ENCODE data around the gene SLC9A8. TPM values are rescaled to one million over a fixed set of nuclear protein-coding genes. Genes with fewer than 3 reads are reported as not detected.

SLC9A8 gene
- total RNA-seq, 4 donors from 2014 or later = 9.0 to 31.0 (median 16.6) TPM

DNA sequence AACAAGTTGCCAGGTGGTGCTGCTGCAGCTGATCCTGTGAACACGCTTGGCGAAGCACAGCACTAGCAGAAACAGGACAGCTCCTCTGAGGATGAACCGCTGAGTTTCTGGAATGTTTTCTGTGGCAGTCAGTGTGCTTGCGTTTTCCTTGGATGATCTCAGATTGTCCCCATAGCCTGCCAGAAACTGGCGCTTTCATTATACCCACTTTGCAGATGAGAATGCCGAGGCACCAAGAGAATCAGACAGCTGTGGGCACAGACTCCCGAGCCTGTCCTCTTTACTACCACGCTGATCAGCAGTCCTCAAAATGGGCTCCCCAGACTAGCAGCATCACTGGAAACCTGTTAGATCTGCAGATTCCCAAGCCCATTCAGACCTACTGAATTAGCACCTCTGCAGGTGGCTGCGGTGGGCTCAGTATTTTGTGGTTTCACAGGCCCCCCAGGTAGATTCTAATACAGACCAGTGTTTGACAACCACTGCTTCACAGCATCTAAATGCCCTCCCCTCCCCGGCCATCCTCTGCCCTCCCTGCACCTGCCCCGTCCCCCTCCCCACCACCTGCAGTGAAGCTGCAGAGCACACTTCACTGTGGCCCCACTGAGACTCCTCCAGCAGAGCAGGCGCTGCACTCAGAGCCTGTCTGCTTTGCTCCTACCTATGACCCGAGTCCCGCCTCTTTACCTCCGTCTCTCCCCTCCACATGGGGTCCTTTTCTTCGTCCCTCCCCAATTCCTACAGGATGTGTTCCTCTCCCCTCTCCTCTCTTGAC is 73.1 kb downstream of the SLC9A8 start:
- in situ Hi-C loops (cut with MboI; ENCODE audit: low pct_ligation_motif_present in 1 of 4, low pct_unique_long_range_greater_than_20kb in 1 of 4, low sequenced_read_pairs in 3 of 4) = no loop called here
- H3K36me3 ChIP-seq = peaks cover 0 to 11% (median 1%) of the 10 kb centered on the region in 4 donors
- H3K4me3 ChIP-seq = no peak overlapping the region
- no peaks in the 10 kb centered on the region for H3K9me3 ChIP-seq
- no peaks in the 10 kb centered on the region for H3K27me3 ChIP-seq
- TF ChIP-seq POLR2AphosphoS5 (IDR thresholded peaks at IDR 0.05) (no peak), EP300 (IDR thresholded peaks at IDR 0.05; ENCODE audit: low read depth) (no peak), POLR2A (IDR thresholded peaks at IDR 0.05) (no peak)
- TF ChIP-seq, protein P1, sequence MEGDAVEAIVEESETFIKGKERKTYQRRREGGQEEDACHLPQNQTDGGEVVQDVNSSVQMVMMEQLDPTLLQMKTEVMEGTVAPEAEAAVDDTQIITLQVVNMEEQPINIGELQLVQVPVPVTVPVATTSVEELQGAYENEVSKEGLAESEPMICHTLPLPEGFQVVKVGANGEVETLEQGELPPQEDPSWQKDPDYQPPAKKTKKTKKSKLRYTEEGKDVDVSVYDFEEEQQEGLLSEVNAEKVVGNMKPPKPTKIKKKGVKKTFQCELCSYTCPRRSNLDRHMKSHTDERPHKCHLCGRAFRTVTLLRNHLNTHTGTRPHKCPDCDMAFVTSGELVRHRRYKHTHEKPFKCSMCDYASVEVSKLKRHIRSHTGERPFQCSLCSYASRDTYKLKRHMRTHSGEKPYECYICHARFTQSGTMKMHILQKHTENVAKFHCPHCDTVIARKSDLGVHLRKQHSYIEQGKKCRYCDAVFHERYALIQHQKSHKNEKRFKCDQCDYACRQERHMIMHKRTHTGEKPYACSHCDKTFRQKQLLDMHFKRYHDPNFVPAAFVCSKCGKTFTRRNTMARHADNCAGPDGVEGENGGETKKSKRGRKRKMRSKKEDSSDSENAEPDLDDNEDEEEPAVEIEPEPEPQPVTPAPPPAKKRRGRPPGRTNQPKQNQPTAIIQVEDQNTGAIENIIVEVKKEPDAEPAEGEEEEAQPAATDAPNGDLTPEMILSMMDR (IDR thresholded peaks at IDR 0.05) = no peak
- H3K4me1 ChIP-seq = peaks cover 0 to 28% (median 10%) of the 10 kb centered on the region in 4 donors
- intact Hi-C loops (cut with DNase I; ENCODE audit: low total_unique reads) = no loop called here
- no peak for DNase-seq
- 90 to 93% methylated on average over 2 to 16 of the region's 16 CpGs for WGBS, 2 donors (ENCODE audit: low coverage in 1 of 2)
- H3K27ac ChIP-seq = no peak overlapping the region

DNA sequence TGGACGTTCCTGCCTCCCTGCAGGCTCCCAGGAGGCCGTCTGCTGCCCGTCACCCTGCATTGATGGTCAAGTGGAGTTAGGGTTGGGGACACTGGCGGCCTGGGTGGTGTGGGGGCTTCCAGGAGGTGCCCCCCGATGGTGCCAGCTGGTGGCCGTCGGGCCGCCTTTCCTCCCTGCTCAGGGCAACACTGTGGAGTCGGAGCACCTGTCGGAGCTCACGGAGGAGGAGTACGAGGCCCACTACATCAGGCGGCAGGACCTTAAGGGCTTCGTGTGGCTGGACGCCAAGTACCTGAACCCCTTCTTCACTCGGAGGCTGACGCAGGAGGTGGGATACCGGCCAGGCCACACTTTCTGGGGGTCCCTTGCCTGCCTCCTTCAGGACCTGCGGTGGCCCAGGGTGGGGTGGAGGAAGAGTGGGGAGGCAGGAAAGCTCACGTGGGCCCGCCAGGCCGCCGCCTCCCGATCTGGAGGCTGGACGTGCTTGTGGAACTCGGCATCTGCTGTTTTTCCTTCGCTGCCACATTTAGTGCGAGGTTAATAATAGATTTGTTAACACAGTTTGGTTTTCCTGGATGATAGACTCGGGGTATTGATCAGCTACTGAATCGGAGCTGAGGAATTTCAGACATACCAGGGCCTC is 74.1 kb downstream of the SLC9A8 start:
- TF ChIP-seq POLR2A (IDR thresholded peaks at IDR 0.05) = no peak
- no peak for TF ChIP-seq EP300 (IDR thresholded peaks at IDR 0.05; ENCODE audit: low read depth)
- no peak for TF ChIP-seq POLR2AphosphoS5 (IDR thresholded peaks at IDR 0.05)
- TF ChIP-seq, protein P1 (IDR thresholded peaks at IDR 0.05) = no peak
- intact Hi-C loops (cut with DNase I; ENCODE audit: low total_unique reads) (no loop called here), in situ Hi-C loops (cut with MboI; ENCODE audit: low pct_ligation_motif_present in 1 of 4, low pct_unique_long_range_greater_than_20kb in 1 of 4, low sequenced_read_pairs in 3 of 4) (no loop called here)
- Histone ChIP-seq H3K4me3 (no peak overlapping the region), H3K36me3 (peaks cover 0 to 11% (median 1%) of the 10 kb centered on the region in 4 donors), H3K4me1 (peaks cover 0 to 32% (median 11%) of the 10 kb centered on the region in 4 donors), H3K9me3 (no peaks in the 10 kb centered on the region), H3K27me3 (no peaks in the 10 kb centered on the region), H3K27ac (peak overlapping the region in 3 of 4 donors; percentile 10 to 33 (median 17))
- 84% methylated on average over 30 of the region's 30 CpGs; no CpG with 5 or more reads in 1 of the 2 donors for WGBS, 2 donors (ENCODE audit: low coverage in 1 of 2)
- no peak for DNase-seq

DNA sequence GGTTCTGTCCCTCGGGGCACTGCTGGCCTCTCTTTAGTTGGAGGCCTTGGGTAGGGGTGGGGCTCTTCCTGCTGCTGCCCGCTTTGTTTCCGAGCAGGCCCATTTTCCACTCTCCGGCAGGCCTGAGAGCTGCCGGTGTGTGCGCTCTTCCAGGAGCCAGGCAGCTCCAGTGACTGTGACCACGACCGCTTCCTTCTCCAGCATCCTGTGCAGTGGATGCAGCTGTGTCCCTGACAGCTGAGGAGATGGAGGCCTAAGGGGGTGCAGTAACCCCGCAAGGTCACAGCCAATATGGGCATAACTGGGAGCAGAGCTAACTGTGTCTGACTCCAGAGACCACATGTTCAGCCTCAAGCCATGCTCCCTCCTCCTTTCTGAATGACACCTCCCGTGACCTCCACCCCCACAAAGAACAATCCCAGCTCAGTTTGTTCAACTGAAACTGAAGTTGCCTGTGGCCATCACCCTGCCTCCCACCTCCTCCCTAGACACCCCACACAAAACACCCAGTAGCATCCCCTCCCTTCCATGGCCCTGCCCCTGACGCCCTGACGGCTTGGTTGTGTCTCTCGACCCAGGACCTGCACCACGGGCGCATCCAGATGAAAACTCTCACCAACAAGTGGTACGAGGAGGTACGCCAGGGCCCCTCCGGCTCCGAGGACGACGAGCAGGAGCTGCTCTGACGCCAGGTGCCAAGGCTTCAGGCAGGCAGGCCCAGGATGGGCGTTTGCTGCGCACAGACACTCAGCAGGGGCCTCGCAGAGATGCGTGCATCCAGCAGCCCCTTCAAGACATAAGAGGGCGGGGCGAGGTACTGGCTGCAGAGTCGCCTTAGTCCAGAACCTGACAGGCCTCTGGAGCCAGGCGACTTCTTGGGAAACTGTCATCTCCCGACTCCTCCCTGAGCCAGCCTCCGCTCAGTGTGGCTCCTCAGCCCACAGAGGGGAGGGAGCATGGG is 74.9 kb downstream of the SLC9A8 start:
- peaks cover 0 to 32% (median 11%) of the 10 kb centered on the region in 4 donors for H3K4me1 ChIP-seq
- WGBS, 2 donors (ENCODE audit: low coverage in 1 of 2) = 84% methylated on average over 32 of the region's 32 CpGs; no CpG with 5 or more reads in 1 of the 2 donors
- in situ Hi-C loops (cut with MboI; ENCODE audit: low pct_ligation_motif_present in 1 of 4, low pct_unique_long_range_greater_than_20kb in 1 of 4, low sequenced_read_pairs in 3 of 4) = no loop called here
- peak overlapping the region; percentile 10 to 33 (median 18) for H3K27ac ChIP-seq
- no peak overlapping the region for H3K4me3 ChIP-seq
- TF ChIP-seq POLR2A (IDR thresholded peaks at IDR 0.05) = no peak
- TF ChIP-seq POLR2AphosphoS5 (IDR thresholded peaks at IDR 0.05) = no peak
- no peak for TF ChIP-seq EP300 (IDR thresholded peaks at IDR 0.05; ENCODE audit: low read depth)
- TF ChIP-seq, protein P1 (IDR thresholded peaks at IDR 0.05) = no peak
- no peaks in the 10 kb centered on the region for H3K9me3 ChIP-seq
- H3K36me3 ChIP-seq = peaks cover 0 to 11% (median 1%) of the 10 kb centered on the region in 4 donors
- DNase-seq = no peak
- H3K27me3 ChIP-seq = no peaks in the 10 kb centered on the region
- intact Hi-C loops (cut with DNase I; ENCODE audit: low total_unique reads) = no loop called here
